HG03457 (cell line): ENCODE data around the gene ATP6V0B.
A peak's percentile ranks its signal among the peaks of the same experiment; 100 is the strongest.

Source experiments
- ATAC-seq: cut with Tn5 transposase; IDR thresholded peaks from one replicate; pipeline ENCODE4 v1.9.1; 2021; ENCODE audit warnings: moderate number of reproducible peaks; ENCODE audit not compliant: unreplicated experiment

Gene ATP6V0B

DNA sequence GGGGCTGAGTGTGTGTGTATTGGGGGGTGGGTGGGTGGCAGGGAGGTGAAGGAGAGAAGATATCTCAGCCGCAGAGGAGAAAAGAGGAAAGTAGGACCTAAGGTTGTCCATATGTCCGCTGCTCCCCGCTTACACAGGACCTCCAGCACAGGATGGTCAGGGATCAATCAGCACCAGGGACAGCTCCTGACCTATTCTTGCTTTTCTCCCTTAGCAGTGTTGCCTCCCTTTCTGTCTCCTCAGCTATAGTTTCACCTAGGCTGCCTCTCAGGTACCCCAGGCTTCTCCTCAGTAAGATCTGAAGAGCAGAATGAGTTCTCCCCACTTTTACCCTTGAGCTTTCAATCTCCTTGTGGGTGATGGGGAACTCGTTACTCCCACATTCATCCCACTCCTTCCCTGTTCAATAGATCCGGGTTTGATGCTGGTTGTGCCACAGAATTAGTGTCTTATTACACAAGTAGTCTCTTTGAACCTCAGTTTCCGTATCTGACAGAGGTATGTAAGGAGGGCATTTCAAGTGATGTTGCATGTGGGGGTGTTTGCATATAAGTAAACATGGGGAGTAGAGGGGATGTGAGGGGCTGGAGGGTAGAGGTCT lies 6.3 kb upstream of the ATP6V0B start:
- ATAC-seq = no peak

DNA sequence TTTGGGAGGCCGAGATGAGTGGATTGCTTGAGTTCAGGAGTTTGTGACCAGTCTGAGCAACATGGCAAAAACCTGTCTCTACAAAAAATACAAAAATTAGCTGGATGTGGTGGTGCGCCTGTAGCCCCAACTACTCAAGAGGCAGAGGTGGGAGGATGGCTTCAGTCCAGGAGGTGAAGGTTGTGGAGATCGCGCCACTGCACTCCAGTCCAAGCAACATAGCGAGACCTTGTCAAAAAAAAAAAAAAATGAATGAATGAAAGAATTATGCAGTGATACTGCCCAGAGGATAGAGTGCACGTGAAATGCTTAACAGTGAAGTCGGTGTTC lies 5.4 kb upstream of the ATP6V0B start:
- no peak for ATAC-seq

DNA sequence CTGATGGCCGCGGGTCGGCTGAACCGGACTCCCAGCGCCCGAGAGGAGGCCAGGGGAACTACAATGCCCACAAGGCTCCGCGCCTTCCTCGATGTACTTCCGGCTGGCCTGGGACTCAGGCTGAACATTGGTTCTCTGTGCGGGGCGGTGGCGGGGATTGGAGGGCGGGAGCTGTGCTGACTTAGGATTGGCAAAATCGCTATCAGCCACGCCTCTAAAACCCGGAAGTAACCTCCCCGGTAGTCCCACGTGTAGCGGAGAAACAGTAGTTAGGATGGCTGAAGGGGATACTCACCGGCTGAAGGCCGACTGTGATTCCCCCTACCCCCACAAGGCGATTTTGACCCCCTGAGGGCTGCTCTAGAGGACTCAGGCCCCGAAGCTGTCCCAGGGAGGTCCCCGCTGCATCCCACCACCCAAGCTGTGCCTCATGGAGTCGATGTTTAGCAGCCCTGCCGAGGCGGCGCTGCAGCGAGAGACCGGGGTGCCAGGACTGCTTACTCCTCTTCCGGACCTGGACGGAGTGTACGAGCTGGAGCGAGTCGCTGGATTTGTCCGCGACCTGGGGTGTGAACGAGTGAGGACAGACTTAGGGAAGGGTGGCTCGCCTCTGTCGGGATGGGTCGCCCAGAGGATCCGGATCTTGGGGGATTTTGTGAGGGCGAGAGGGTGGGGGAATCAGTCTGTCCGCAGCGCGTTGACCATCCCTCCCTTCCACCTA lies 4.9 kb upstream of the ATP6V0B start, which contains the start of gene DPH2:
Gene DPH2 (plus strand): TSS at position 265 of the 721 bp plus-strand sequence. CDS start 166 bp downstream, at position 431.
- ATAC-seq = peak; percentile 61

GRCh38 chr1:43970502-43970901 lies 4.3 kb upstream of the ATP6V0B start:
- ATAC-seq = no peak

DNA sequence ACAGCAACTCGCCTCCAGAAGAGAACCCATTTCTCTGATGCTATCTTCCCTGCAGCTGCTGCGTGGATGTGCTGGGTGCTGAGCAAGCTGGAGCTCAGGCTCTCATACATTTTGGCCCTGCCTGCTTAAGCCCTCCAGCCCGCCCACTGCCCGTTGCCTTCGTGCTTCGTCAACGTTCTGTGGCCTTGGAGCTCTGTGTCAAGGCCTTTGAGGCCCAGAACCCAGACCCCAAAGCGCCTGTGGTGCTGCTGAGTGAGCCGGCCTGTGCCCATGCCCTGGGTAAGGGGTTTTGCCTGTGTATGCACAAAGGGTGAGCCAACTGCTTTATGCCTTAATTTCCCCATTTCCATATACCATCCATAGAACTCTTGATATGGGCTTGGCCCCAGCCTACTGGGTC lies 3.8 kb upstream of the ATP6V0B start:
- ATAC-seq = no peak

DNA sequence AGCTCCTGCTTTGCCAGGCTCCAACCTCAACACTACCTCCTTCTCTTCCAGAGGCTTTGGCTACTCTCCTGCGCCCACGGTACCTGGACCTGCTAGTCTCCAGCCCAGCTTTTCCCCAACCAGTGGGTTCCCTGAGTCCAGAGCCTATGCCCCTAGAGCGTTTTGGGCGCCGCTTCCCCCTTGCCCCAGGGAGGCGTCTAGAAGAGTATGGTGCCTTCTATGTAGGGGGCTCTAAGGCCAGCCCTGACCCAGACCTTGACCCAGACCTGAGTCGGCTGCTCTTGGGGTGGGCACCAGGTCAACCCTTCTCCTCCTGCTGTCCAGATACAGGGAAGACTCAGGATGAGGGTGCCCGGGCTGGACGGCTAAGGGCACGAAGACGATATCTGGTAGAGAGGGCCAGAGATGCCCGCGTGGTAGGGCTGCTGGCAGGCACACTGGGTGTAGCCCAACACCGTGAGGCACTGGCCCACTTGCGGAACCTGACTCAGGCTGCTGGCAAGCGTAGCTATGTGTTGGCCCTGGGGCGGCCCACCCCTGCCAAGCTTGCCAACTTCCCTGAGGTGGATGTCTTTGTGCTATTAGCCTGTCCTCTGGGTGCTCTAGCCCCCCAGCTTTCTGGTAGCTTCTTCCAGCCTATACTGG lies 3.3 kb upstream of the ATP6V0B start:
- no peak for ATAC-seq

DNA sequence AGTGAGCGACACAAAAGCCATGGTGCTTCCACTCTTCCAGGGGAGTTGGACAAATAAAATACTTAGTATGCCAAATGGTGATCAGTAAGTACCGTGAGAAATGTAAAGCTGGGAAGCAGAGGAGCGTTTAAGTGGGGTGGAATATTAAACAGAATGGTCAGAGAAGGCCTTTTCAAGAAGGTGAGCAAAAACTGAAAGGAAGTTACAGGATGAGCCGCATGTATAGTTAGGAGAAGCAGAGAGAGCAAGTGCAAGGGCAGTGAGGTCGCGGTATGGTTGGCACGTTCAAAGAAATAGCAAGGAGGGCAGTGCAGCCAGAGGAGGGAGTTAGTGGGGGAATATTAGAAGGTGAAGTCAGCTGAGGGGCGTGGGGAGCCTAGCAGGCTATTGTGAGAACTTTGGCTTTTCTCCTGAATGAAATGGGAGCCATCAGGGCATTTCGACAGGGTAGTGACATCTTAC lies 748 bp upstream of the ATP6V0B start:
- no peak for ATAC-seq

DNA sequence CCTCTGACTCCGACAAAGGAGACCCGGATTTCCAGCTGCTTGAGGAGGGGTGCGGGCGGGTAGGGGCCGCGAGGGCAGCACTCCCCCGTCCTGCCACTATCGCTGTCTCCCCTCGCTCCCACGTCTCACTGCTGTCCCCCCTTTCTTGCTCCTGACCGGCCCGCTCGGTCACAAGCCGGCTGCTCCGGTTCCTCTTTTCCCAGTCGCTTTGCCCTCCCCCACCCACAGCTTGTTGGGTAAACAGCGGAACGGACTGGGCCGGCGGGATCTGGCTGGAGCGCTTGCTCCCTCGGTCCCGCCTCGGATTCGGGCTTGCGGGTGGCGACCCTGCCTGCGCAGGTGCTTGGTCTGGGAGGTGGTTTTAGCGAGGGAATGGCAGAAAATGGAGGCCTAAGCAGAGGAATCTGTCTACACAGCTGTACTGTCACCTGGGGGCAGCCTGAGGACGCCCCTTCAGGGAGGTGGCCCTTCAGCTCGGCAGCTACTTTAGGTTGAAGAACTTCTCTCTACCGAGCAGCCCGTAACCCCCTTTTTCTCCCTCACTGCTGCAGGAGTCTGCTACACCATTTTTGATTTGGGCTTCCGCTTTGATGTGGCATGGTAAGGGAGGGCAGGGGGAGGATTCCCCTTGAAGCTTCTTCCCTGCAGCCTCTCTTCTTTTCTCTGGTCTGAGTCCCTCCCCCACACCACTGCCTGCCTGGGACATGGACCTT lies 645 bp downstream of the ATP6V0B start:
- ATAC-seq = no peak

GRCh38 chr1:43976045-43976444 lies 1.3 kb downstream of the ATP6V0B start:
- no peak for ATAC-seq

DNA sequence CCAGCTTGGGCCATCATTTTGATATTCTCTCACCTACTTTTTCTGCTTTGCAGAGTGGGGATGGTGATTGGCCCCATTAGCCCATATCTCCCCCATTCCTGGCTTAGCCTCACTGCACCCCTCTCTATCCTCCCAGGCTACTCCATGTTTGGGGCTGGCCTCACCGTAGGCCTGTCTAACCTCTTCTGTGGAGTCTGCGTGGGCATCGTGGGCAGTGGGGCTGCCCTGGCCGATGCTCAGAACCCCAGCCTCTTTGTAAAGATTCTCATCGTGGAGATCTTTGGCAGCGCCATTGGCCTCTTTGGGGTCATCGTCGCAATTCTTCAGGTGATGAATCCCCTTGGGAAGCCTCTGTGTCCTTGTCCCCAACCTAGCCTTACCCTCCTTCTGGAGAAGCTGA lies 2.1 kb downstream of the ATP6V0B start:
- no peak for ATAC-seq

DNA sequence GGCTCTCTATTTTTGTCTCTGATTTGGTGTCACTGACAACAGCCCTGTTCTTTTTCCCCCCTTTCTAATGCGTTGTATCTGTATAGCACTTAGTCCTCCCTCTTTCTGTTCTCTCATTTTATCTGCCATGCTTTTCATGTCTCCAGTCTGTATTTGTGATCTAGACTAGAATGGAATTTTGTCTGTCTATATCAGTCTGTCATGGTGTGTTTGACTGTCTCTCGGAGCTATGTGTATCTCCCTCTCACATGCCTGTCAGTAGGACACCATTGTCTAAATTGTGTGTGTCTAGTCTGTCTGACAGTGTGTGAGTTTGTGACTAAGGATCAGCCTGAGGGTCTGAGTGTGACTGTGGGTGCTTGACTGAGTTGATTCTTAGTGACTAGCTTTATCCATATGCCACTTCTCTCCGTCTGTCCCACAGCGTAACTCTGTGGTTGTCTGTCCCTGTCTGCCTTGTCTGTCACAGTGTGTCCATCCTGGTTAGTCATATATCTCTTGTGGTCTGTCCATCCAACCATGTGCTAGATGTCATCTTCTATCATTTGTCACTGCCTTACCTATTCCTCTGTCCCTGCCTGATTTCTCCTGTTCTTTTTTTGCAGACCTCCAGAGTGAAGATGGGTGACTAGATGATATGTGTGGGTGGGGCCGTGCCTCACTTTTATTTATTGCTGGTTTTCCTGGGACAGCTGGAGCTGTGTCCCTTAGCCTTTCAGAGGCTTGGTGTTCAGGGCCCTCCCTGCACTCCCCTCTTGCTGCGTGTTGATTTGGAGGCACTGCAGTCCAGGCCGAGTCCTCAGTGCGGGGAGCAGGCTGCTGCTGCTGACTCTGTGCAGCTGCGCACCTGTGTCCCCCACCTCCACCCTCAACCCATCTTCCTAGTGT lies 2.9 kb downstream of the ATP6V0B start:
- no peak for ATAC-seq

GRCh38 chr1:43978264-43978550 lies 3.4 kb downstream of the ATP6V0B start:
- no peak for ATAC-seq

GRCh38 chr1:43978551-43979260 lies 3.9 kb downstream of the ATP6V0B start, which contains the start of gene B4GALT2:
Gene B4GALT2 (plus strand): TSS chr1:43979210. CDS start chr1:43981161, 1,951 bp downstream.
- ATAC-seq = no peak

DNA sequence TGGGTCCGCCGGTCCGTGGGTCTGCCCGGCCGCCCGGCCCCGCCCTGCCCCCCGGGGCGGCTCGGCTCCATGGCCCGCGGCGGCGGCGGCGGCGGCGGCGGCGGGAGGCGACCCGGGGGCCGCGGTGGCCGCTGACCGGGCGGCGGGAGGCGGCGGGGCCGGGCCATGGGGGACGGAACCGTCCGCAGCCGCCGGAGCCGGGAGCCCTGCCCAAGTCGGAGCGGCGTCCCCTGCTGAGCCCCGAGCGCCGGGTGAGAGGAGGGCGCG lies 4.4 kb downstream of the ATP6V0B start:
- no peak for ATAC-seq

DNA sequence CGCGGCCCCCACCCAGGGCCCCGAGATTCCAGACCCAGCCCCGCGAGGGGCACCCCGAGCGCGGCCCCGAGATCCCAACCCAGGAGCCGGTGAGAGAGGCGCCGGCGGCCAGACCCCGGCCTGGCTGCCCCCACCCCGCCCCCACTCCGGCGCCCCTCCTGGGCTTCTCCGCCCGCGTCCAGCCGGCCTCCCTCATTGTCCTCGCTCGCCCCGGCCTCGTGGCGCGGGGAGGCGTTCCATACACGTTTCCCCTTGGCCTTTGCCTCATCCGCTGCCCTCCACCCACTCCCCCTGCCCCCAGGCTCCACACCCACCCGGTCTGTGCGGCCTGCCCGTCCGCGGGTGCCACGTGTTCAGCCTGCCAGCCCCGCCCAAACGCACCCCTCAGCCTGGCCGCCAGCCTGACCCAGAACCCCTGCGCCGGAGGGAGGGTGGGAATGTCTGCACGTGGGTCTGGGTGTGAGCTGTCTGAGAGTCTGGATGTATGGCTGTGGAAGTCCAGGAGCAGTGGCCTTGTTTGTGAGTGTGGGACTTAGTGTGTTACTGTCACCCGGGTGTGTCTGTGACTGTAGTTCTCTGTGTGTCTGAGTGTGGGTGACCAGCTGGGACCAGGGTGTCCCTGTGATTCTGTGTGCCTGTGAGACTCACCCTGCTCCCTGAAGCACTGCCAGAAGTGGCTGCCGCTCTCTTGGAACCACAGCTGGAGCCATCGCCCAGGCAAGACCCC lies 4.9 kb downstream of the ATP6V0B start:
- ATAC-seq = no peak

GRCh38 chr1:43980255-43981134 lies 5.7 kb downstream of the ATP6V0B start:
- no peak for ATAC-seq

DNA sequence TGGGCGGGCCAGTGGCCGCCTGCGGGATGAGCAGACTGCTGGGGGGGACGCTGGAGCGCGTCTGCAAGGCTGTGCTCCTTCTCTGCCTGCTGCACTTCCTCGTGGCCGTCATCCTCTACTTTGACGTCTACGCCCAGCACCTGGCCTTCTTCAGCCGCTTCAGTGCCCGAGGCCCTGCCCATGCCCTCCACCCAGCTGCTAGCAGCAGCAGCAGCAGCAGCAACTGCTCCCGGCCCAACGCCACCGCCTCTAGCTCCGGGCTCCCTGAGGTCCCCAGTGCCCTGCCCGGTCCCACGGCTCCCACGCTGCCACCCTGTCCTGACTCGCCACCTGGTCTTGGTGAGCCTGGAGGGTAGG lies 6.4 kb downstream of the ATP6V0B start:
- no peak for ATAC-seq

DNA sequence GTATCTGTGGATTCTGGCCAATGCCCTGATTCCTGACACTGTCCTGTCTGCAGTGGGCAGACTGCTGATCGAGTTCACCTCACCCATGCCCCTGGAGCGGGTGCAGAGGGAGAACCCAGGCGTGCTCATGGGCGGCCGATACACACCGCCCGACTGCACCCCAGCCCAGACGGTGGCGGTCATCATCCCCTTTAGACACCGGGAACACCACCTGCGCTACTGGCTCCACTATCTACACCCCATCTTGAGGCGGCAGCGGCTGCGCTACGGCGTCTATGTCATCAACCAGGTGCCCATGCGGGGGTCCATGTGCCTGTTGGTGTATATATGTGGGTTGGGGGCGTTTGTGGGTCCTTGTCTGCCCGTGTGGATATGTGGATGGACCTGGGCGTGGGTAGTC lies 6.9 kb downstream of the ATP6V0B start:
- ATAC-seq = no peak

DNA sequence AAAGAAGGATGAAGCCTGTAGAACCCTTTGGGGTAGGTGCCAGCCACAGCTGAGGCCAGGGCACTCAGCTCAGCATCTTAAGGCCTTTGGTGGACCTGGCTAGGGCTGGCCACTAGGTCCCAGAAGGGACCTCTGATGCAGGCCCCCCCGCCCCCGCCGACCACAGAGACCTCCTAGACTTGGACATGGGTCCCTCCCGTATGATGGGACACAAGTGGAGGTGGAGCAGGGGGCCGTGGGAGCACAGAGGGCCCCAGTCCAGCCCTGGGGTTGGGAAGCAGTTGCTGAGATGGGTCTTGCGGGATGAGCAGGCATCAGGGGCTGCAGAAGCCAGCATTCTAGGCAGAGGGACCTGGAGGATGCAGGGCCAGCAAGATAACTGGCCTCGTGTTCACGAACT lies 7.5 kb downstream of the ATP6V0B start:
- no peak for ATAC-seq
